Brain microvascular endothelial cell (primary cell): ENCODE results near the gene CCDC124.

Source experiments
- DNase-seq: peaks from one replicate; pipeline ENCODE4 v3.0.0-alpha.2; 2020
- H3K27ac ChIP-seq: fragments of 250-450 bp; sonication (Bioruptor Pico); 2 replicates; pipeline ENCODE4 v1.5.1; 2020; ENCODE audit warnings: mild to moderate bottlenecking, moderate library complexity
- H3K27me3 ChIP-seq: fragments of 250-450 bp; sonication (Bioruptor Pico); replicated peaks from 2 replicates; pipeline ENCODE4 v1.5.1; 2020; ENCODE audit warnings: mild to moderate bottlenecking
- H3K36me3 ChIP-seq: fragments of 250-450 bp; sonication (Bioruptor Pico); replicated peaks from 2 replicates; pipeline ENCODE4 v1.5.1; 2020; ENCODE audit warnings: mild to moderate bottlenecking
- H3K4me3 ChIP-seq: 2 replicates; pipeline ENCODE4 v1.5.1; 2011; ENCODE audit warnings: low read depth, mild to moderate bottlenecking, control low read depth, low read length, moderate library complexity
- in situ Hi-C: cut with HindIII; loops from 2 replicates; pipeline ENCODE4 v1.10.0; 2017; ENCODE audit warnings: low sequenced_read_pairs, low pct_ligation_motif_present
- TF ChIP-seq, protein P1 (sequence below): IDR thresholded peaks from 2 replicates; pipeline ENCODE4 v1.5.1; 2011; ENCODE audit warnings: low read depth, mild to moderate bottlenecking, moderate library complexity, low read length, control low read depth, inconsistent platforms; ENCODE audit errors: missing control alignments

Gene CCDC124

DNA sequence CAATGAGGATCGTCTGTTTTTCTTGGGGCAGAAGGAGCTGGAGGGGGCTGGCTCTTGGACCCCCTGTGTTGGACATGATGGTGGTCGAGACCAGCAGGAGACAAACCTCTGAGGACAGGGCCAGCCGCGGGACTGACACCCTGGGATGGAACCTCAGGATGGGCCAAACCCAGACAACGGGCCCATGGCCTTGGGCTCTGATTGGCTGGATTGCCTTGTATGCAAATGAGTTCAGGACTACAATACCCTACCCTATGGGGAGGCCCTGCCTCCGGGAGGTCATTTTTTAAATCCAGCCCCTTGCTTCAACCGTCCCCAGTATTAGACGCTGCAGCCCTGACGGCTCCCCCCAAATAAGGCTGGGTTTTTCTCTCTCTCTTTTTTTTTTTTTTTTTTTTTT, 39.0 kb upstream of the CCDC124 start:
- no peak overlapping the region for H3K27ac ChIP-seq
- in situ Hi-C loops: no loop called here
- TF ChIP-seq, protein P1, sequence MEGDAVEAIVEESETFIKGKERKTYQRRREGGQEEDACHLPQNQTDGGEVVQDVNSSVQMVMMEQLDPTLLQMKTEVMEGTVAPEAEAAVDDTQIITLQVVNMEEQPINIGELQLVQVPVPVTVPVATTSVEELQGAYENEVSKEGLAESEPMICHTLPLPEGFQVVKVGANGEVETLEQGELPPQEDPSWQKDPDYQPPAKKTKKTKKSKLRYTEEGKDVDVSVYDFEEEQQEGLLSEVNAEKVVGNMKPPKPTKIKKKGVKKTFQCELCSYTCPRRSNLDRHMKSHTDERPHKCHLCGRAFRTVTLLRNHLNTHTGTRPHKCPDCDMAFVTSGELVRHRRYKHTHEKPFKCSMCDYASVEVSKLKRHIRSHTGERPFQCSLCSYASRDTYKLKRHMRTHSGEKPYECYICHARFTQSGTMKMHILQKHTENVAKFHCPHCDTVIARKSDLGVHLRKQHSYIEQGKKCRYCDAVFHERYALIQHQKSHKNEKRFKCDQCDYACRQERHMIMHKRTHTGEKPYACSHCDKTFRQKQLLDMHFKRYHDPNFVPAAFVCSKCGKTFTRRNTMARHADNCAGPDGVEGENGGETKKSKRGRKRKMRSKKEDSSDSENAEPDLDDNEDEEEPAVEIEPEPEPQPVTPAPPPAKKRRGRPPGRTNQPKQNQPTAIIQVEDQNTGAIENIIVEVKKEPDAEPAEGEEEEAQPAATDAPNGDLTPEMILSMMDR: no peak
- DNase-seq: no peak
- no peaks in the 10 kb centered on the region for H3K27me3 ChIP-seq
- no peaks in the 10 kb centered on the region for H3K36me3 ChIP-seq
- H3K4me3 ChIP-seq: no peak overlapping the region

DNA sequence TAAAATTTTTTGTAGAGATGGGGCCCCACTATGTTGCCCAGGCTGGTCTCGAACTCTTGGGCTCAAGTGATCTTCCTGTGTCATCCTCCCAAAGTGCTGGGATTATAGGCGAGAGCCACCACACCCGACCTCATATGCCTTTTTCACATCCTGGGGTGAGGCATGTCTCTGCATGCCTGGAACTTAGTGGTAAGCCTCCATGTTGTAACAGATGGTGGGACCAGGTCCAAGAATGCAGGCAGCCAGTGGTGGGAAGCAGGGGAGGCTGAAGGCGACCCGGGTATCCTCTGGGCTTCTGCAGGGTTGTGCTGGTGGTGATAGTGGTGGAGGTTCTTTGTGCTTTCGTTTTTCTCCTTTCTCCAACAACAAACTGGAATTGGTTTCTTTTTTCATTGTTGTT, 30.1 kb upstream of the CCDC124 start:
- in situ Hi-C loops: no loop called here
- Histone ChIP-seq H3K4me3 (no peak overlapping the region), H3K36me3 (no peaks in the 10 kb centered on the region), H3K27ac (no peak overlapping the region), H3K27me3 (no peaks in the 10 kb centered on the region)
- TF ChIP-seq, protein P1: no peak
- DNase-seq: peak; percentile 18

- in situ Hi-C loops: no loop called here
- Histone ChIP-seq H3K36me3 (no peaks in the 10 kb centered on the region), H3K27me3 (no peaks in the 10 kb centered on the region), H3K4me3 (no peak overlapping the region), H3K27ac (no peak overlapping the region)
- DNase-seq: no peak
- TF ChIP-seq, protein P1: no peak
Measured at GRCh38 chr19:17908244-17908643, 24.6 kb upstream of the CCDC124 start.

DNA sequence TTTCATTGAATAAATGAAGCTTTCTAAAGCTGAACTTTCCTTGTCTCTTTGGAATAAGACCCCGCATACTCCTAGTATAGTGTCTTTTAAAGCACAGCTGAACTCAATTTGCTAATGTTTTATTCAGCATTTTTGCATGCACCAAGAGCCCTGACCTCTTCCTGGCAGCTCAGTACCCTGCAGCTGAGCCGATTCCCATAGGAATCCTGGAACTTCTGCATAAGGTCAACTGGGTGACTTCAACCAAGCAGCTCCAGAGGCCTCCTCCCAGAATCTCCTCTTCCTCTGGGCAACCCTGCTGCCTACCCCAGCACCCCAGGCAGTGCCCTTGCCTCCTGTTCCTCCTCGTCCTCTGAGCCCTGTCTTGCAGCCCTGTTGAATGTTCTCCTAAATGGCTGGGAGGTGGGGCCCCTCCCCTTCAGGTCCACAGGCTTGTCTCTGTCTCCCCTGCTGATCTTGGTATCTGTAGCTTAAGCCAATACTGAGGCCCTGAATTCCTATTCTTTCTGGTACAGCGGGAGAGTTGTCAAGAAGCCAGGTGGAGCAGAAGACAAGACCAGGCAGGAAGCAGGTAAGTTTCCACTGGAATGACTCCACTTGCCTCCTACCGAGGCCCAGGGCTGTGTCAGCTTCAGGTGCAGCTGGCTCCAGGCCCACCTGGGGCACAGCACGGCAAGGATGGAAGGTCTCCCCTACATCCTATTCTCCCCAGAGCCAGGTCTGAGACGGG, 23.6 kb upstream of the CCDC124 start:
- TF ChIP-seq, protein P1: no peak
- H3K27me3 ChIP-seq: no peaks in the 10 kb centered on the region
- in situ Hi-C loops: no loop called here

GRCh38 chr19:17910791-17911360, 21.9 kb upstream of the CCDC124 start:
- TF ChIP-seq, protein P1: no peak
- DNase-seq: no peak
- no peak overlapping the region for H3K4me3 ChIP-seq
- in situ Hi-C loops: no loop called here
- no peaks in the 10 kb centered on the region for H3K36me3 ChIP-seq
- H3K27me3 ChIP-seq: no peaks in the 10 kb centered on the region
- H3K27ac ChIP-seq: no peak overlapping the region

More for the DNA sequence above, 23.6 kb upstream of the CCDC124 start:
- Histone ChIP-seq H3K27ac (no peak overlapping the region), H3K4me3 (no peak overlapping the region), H3K36me3 (no peaks in the 10 kb centered on the region)
- DNase-seq: no peak
